Liver (tissue), 9 donors: ENCODE results near the gene PIPOX. TPM values are rescaled to one million over a fixed set of nuclear protein-coding genes. Genes with fewer than 3 reads are reported as not detected.

Source experiments
- DNase-seq: peaks from one replicate; pipeline ENCODE4 v3.0.0-alpha.2; 2017; ENCODE audit warnings: low spot score
- H3K27ac ChIP-seq, 2 donors: one replicate each; pipeline ENCODE4 v1.7.0; 2013; ENCODE audit warnings: inconsistent platforms in 2 of 2, low read length in 2 of 2, control low read depth in 1 of 2, low read depth in 1 of 2, mild to moderate bottlenecking in 1 of 2
- H3K27me3 ChIP-seq, 4 donors: one replicate each; pipeline versions ENCODE4 v1.6.1 to v1.7.0; 2013; ENCODE audit warnings: low read length in 3 of 4, inconsistent platforms in 1 of 4, mild to moderate bottlenecking in 1 of 4, moderate library complexity in 1 of 4; ENCODE audit not compliant: control insufficient read depth in 4 of 4, insufficient read depth in 4 of 4
- H3K36me3 ChIP-seq, 4 donors: one replicate each; pipeline versions ENCODE4 v1.6.1 to v1.7.0; 2013; ENCODE audit warnings: low read length in 3 of 4, mild to moderate bottlenecking in 3 of 4, low read depth in 1 of 4, moderate library complexity in 1 of 4; ENCODE audit not compliant: control insufficient read depth in 4 of 4, insufficient read depth in 3 of 4
- H3K4me1 ChIP-seq, 4 donors: one replicate each; pipeline versions ENCODE4 v1.6.1 to v1.7.0; 2013; ENCODE audit warnings: low read length in 3 of 4, mild to moderate bottlenecking in 3 of 4, moderate library complexity in 1 of 4; ENCODE audit not compliant: control insufficient read depth in 4 of 4, insufficient read depth in 4 of 4
- H3K4me3 ChIP-seq, 3 donors: one replicate each; pipeline versions ENCODE4 v1.6.1 to v1.7.0; 2013; ENCODE audit warnings: low read length in 3 of 3, control low read depth in 1 of 3, low read depth in 1 of 3, mild to moderate bottlenecking in 1 of 3
- H3K9ac ChIP-seq, 2 donors: one replicate each; pipeline ENCODE4 v1.7.0; 2013; ENCODE audit warnings: low read length in 2 of 2, mild to moderate bottlenecking in 2 of 2, moderate library complexity in 2 of 2, control low read depth in 1 of 2, low read depth in 1 of 2
- H3K9me3 ChIP-seq, 4 donors: one replicate each; pipeline versions ENCODE4 v1.6.1 to v1.7.0; 2013; ENCODE audit warnings: low read length in 3 of 4; ENCODE audit not compliant: control insufficient read depth in 4 of 4
- EGR1 ChIP-seq, 2 donors: IDR thresholded peaks; 2 replicates each; pipeline ENCODE4 v1.6.1; 2016 to 2018; ENCODE audit warnings: antibody characterized with exemption in 2 of 2, low read depth in 2 of 2
- FOXA1 ChIP-seq: IDR thresholded peaks from 2 replicates; pipeline ENCODE4 v1.6.1; 2016; ENCODE audit warnings: antibody characterized with exemption
- FOXA2 ChIP-seq: IDR thresholded peaks from 2 replicates; pipeline ENCODE4 v1.6.1; 2016; ENCODE audit warnings: antibody characterized with exemption
- GABPA ChIP-seq, 2 donors: IDR thresholded peaks in 1 of 2; conservative IDR thresholded peaks in 1 of 2; 2 replicates each; pipeline ENCODE4 v1.6.1; 2016; ENCODE audit warnings: antibody characterized with exemption in 2 of 2, mild to moderate bottlenecking in 1 of 2, moderate library complexity in 1 of 2
- HNF4A ChIP-seq, 2 donors: conservative IDR thresholded peaks; 2 replicates each; pipeline ENCODE4 v1.6.1; 2016; ENCODE audit warnings: antibody characterized with exemption in 2 of 2, mild to moderate bottlenecking in 2 of 2
- HNF4G ChIP-seq: IDR thresholded peaks from 2 replicates; pipeline ENCODE4 v1.6.1; 2016; ENCODE audit warnings: antibody characterized with exemption
- JUND ChIP-seq, 2 donors: IDR thresholded peaks; 2 replicates each; pipeline ENCODE4 v1.6.1; 2016; ENCODE audit warnings: antibody characterized with exemption in 2 of 2
- MAX ChIP-seq: IDR thresholded peaks from 2 replicates; pipeline ENCODE4 v1.6.1; 2016; ENCODE audit warnings: antibody characterized with exemption
- NR2F2 ChIP-seq: IDR thresholded peaks from 2 replicates; pipeline ENCODE4 v1.6.1; 2016; ENCODE audit warnings: antibody characterized with exemption
- RAD21 ChIP-seq, 2 donors: IDR thresholded peaks; 2 replicates each; pipeline ENCODE4 v1.6.1; 2016; ENCODE audit warnings: antibody characterized with exemption in 2 of 2, mild to moderate bottlenecking in 2 of 2
- REST ChIP-seq: IDR thresholded peaks from 2 replicates; pipeline ENCODE4 v1.6.1; 2016; ENCODE audit warnings: antibody characterized with exemption, mild to moderate bottlenecking
- RXRA ChIP-seq, 2 donors: IDR thresholded peaks; 2 replicates each; pipeline ENCODE4 v1.6.1; 2017 to 2018; ENCODE audit warnings: antibody characterized with exemption in 2 of 2, mild to moderate bottlenecking in 1 of 2
- SP1 ChIP-seq: IDR thresholded peaks from 2 replicates; pipeline ENCODE4 v1.6.1; 2018; ENCODE audit warnings: antibody characterized with exemption, mild to moderate bottlenecking
- TAF1 ChIP-seq: conservative IDR thresholded peaks from 2 replicates; pipeline ENCODE4 v1.6.1; 2016; ENCODE audit warnings: antibody characterized with exemption, mild to moderate bottlenecking
- YY1 ChIP-seq: IDR thresholded peaks from 2 replicates; pipeline ENCODE4 v1.6.1; 2016; ENCODE audit warnings: antibody characterized with exemption, mild to moderate bottlenecking
- ZBTB33 ChIP-seq: IDR thresholded peaks from 2 replicates; pipeline ENCODE4 v1.6.1; 2016; ENCODE audit warnings: antibody characterized with exemption
- WGBS: extraction: QIAGEN DNeasy Blood & Tissue Kit; methylation state at CpG from one replicate; pipeline ENCODE4 v1.1.7; 2013; 5-methylcytosine and 5-hydroxymethylcytosine counted together
- polyA plus RNA-seq, 2 donors: library from polyadenylated mRNA; stranded (reverse) in 1 of 2; unstranded in 1 of 2; fragments of 200-250 nt in 1 of 2; fragments of >200 nt in 1 of 2; fragmentation: Nextera tagmentation in 1 of 2; extraction: Ambion mirVana in 1 of 2; gene quantifications; one replicate each; pipeline versions ENCODE4 v1.2.1 to v1.2.3, GENCODE V29; 2013 to 2015
- total RNA-seq, 2 donors: library from RNA; depleted of rRNA; stranded (reverse); fragments of >200 nt; gene quantifications; one replicate each; pipeline ENCODE4 v1.2.3, GENCODE V29; 2014
- donor health status: healthy.
- donor health status: healthy.
- donor health status: healthy.
- donor health status: healthy.
- donor health status: healthy.

Gene PIPOX
- total and polyA plus RNA-seq, 4 donors, result 19.3 to 227 (median 158) TPM

GRCh38 chr17:29007860-29008455 lies 35.0 kb upstream of the PIPOX start (continued):
- TF ChIP-seq JUND (IDR thresholded peaks at IDR 0.05), result no peak

GRCh38 chr17:29008591-29008990 lies 34.4 kb upstream of the PIPOX start:
- TF ChIP-seq REST (peak; percentile 30), SP1 (no peak), RXRA (IDR thresholded peaks at IDR 0.05) (peak in 1 of 2 donors; percentile 65), FOXA1 (no peak), HNF4G (no peak), EGR1 (IDR thresholded peaks at IDR 0.05; ENCODE audit: low read depth in 2 of 2) (no peak), HNF4A (conservative IDR thresholded peaks at IDR 0.05) (peak in 1 of 2 donors; percentile 48), ZBTB33 (no peak), RAD21 (IDR thresholded peaks at IDR 0.05) (no peak), TAF1 (no peak), FOXA2 (peak; percentile 44)
- Histone ChIP-seq H3K9me3 (no peaks in the 10 kb centered on the region), H3K4me1 (peaks cover 0 to 4% (median 3%) of the 10 kb centered on the region in 4 donors), H3K36me3 (no peaks in the 10 kb centered on the region), H3K27me3 (peaks cover 0 to 8% (median 4%) of the 10 kb centered on the region in 4 donors), H3K4me3 (no peak overlapping the region), H3K27ac (no peak overlapping the region), H3K9ac (no peak overlapping the region)
- WGBS, result 25% methylated on average over 3 of the region's 3 CpGs
- DNase-seq, result no peak

GRCh38 chr17:29010129-29010528 lies 32.8 kb upstream of the PIPOX start:
- no peak for DNase-seq
- Histone ChIP-seq H3K4me3 (no peak overlapping the region), H3K36me3 (no peaks in the 10 kb centered on the region), H3K9me3 (no peaks in the 10 kb centered on the region), H3K27me3 (peaks cover 0 to 2% (median under 1%) of the 10 kb centered on the region in 4 donors), H3K9ac (no peak overlapping the region), H3K27ac (no peak overlapping the region), H3K4me1 (peaks cover 0 to 4% (median 3%) of the 10 kb centered on the region in 4 donors)
- no peak for TF ChIP-seq JUND (IDR thresholded peaks at IDR 0.05)
- no peak for TF ChIP-seq GABPA (IDR thresholded peaks at IDR 0.05 in 1 of 2, conservative IDR thresholded peaks at IDR 0.05 in 1 of 2)
- TF ChIP-seq HNF4A (conservative IDR thresholded peaks at IDR 0.05), result no peak
- no peak for TF ChIP-seq TAF1
- no peak for TF ChIP-seq EGR1 (IDR thresholded peaks at IDR 0.05; ENCODE audit: low read depth in 2 of 2)
- TF ChIP-seq REST, result no peak
- TF ChIP-seq HNF4G, result no peak
- no peak for TF ChIP-seq ZBTB33
- TF ChIP-seq MAX, result no peak
- TF ChIP-seq FOXA1, result no peak
- TF ChIP-seq FOXA2, result no peak
- TF ChIP-seq RXRA (IDR thresholded peaks at IDR 0.05), result no peak
- TF ChIP-seq SP1, result no peak
- no peak for TF ChIP-seq NR2F2
- TF ChIP-seq YY1, result no peak
- no peak for TF ChIP-seq RAD21 (IDR thresholded peaks at IDR 0.05)
- WGBS, result 66% methylated on average over 3 of the region's 3 CpGs
